Measurements from ENCODE around the gene ACAN. TPM values are rescaled to one million over a fixed set of nuclear protein-coding genes. Genes with fewer than 3 reads are reported as not detected.

The ACAN gene
- total RNA-seq, 4 donors from 2014 or later = 0.05 to 0.25 (median 0.19) TPM; not detected in 1

DNA sequence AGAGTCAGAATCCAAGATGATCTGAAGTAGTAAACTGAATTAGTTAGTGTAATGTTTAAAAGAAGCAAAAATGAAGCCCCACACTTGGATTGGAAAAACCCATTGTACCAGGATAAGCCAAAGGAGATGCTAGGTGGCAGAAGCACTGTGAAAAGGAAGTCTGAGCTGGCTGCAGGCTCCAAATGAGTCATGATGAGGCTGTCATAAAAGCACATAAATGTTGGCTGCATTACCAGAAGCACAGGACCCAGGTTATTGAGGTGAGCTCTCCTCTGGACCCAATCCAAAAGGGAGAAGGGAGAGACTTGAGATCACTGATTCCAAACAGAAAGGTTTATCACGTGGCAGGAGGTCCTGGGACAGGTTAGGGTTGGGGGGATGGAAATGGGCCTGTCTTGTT lies 3.2 kb upstream of the ACAN start:
- no peak overlapping the region for H3K4me3 ChIP-seq
- DNase-seq (ENCODE audit: low spot score in 2 of 2) = no peak

DNA sequence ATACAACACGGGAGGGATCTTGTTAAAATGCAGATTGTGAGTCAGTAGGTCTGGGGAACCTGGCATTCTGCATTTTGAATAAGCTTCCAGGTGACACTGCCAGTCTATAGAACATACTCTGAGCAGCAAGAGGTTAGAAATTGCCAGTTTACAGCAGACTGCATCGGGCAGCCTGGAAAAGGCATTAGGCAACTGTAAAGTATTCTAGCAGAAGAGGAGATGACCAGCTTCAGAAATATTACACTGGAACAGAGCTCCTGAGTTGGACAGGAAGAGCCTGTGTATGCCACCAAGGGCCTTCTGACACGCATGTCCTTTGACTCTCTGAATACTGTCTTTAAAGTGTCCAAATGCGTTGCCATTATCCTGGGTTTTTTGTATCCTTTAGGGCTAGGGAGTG lies 2.5 kb upstream of the ACAN start:
- Histone ChIP-seq H3K9me3 (no peaks in the 10 kb centered on the region), H3K4me3 (no peak overlapping the region), H3K36me3 (no peaks in the 10 kb centered on the region), H3K4me1 (peaks cover 4% of the 10 kb centered on the region), H3K27ac (no peak overlapping the region), H3K27me3 (peaks cover 76% of the 10 kb centered on the region)
- 86% methylated on average over 4 of the region's 4 CpGs for WGBS
- no peak for DNase-seq (ENCODE audit: low spot score in 2 of 2)
- TF ChIP-seq POLR2AphosphoS5 (IDR thresholded peaks at IDR 0.05) (no peak), POLR2A (IDR thresholded peaks at IDR 0.05) (no peak), EP300 (IDR thresholded peaks at IDR 0.05) (no peak)
- TF ChIP-seq, protein P1, sequence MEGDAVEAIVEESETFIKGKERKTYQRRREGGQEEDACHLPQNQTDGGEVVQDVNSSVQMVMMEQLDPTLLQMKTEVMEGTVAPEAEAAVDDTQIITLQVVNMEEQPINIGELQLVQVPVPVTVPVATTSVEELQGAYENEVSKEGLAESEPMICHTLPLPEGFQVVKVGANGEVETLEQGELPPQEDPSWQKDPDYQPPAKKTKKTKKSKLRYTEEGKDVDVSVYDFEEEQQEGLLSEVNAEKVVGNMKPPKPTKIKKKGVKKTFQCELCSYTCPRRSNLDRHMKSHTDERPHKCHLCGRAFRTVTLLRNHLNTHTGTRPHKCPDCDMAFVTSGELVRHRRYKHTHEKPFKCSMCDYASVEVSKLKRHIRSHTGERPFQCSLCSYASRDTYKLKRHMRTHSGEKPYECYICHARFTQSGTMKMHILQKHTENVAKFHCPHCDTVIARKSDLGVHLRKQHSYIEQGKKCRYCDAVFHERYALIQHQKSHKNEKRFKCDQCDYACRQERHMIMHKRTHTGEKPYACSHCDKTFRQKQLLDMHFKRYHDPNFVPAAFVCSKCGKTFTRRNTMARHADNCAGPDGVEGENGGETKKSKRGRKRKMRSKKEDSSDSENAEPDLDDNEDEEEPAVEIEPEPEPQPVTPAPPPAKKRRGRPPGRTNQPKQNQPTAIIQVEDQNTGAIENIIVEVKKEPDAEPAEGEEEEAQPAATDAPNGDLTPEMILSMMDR (IDR thresholded peaks at IDR 0.05) = no peak

More for the DNA sequence above, 3.2 kb upstream of the ACAN start:
- Histone ChIP-seq H3K4me1 (peaks cover 4% of the 10 kb centered on the region), H3K27me3 (peaks cover 76% of the 10 kb centered on the region), H3K27ac (no peak overlapping the region), H3K9me3 (no peaks in the 10 kb centered on the region), H3K36me3 (no peaks in the 10 kb centered on the region)
- 64% methylated on average over 1 of the region's 1 CpG for WGBS
- TF ChIP-seq POLR2AphosphoS5 (IDR thresholded peaks at IDR 0.05) (no peak), EP300 (IDR thresholded peaks at IDR 0.05) (no peak), POLR2A (IDR thresholded peaks at IDR 0.05) (no peak)
- TF ChIP-seq, protein P1 (IDR thresholded peaks at IDR 0.05) = no peak

DNA sequence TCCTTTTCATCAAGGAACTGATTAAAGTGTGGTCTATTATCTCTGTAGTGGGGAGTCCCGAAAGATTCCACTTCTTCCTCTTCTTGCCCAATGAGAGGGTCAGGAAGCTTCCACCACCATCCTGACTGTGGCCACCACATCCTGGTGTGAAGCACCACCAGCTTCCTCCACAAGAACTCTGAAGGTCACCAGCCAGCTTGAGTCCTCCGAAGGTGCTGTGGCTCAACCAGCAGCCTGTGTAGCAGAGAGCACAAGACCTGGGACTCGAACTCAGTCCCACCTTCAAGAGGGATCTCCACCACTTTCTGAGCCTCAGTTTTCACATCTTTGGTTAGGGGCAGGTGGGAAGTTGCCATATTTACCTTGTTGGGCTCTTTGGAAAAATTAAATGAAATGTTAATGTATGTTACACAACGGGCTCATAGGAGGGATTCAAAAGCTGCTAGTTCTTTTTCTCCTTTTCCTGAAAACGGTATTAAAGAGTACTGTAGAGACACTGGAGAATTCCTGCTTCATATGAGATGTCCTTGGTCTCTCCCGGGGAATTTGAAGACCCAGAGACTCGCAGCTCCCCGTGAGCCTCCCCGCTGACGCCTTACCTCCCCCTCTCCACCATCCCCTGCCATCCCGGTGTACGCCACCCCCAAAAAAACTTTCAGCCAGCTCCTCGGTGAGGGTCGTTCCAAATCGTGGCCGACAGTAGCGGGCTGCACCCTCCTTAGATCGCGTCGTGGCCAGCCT lies 816 bp upstream of the ACAN start:
- Histone ChIP-seq H3K27ac (no peak overlapping the region), H3K4me3 (peak overlapping the region; percentile 24), H3K36me3 (no peaks in the 10 kb centered on the region), H3K4me1 (peaks cover 4% of the 10 kb centered on the region), H3K27me3 (peaks cover 82% of the 10 kb centered on the region), H3K9me3 (no peaks in the 10 kb centered on the region)
- DNase-seq (ENCODE audit: low spot score in 2 of 2) = no peak
- TF ChIP-seq, protein P1 (IDR thresholded peaks at IDR 0.05) = no peak
- TF ChIP-seq EP300 (IDR thresholded peaks at IDR 0.05) = no peak
- TF ChIP-seq POLR2AphosphoS5 (IDR thresholded peaks at IDR 0.05) = no peak
- TF ChIP-seq POLR2A (IDR thresholded peaks at IDR 0.05) = no peak
- WGBS = 32% methylated on average over 11 of the region's 20 CpGs

DNA sequence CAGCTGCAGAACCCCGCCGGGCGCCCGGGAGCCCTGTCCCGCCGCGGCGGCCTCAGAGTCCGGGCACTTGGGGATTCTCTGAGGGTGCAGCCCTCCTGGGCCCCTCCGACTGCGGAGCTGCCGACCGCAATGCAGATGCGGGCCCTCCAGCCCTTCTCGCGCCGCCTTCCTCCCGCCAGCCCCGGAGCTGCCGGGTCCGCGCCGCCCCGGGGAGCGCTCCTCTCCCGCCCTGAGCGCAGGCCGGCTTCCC lies 320 bp upstream of the ACAN start:
- WGBS = 0% methylated on average over 6 of the region's 28 CpGs
- no peak for DNase-seq (ENCODE audit: low spot score in 2 of 2)
- TF ChIP-seq, protein P1 (IDR thresholded peaks at IDR 0.05) = no peak
- TF ChIP-seq EP300 (IDR thresholded peaks at IDR 0.05) (no peak), POLR2AphosphoS5 (IDR thresholded peaks at IDR 0.05) (no peak), POLR2A (IDR thresholded peaks at IDR 0.05) (no peak)
- Histone ChIP-seq H3K4me3 (peak overlapping the region; percentile 24), H3K27ac (no peak overlapping the region), H3K9me3 (no peaks in the 10 kb centered on the region), H3K27me3 (peaks cover 80% of the 10 kb centered on the region), H3K36me3 (no peaks in the 10 kb centered on the region), H3K4me1 (peaks cover 4% of the 10 kb centered on the region)

DNA sequence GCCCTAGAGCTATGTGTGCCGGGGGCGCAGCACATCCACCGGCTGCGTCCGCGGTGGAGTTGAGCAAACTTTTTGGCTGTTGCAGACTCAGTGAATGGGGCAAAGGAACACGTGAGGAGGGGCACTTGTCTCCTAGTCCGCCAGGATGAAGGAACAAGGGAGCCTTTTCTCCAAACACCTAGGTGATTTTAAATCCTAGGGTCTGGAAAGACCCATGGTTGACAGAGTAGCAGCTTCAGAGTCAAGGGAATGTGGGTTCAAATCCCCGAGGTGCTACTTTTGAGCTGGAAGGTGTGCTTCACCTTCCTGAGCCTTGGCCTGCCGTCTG lies 648 bp downstream of the ACAN start:
- Histone ChIP-seq H3K4me3 (peak overlapping the region; percentile 24), H3K27ac (no peak overlapping the region), H3K4me1 (peaks cover 4% of the 10 kb centered on the region), H3K9me3 (no peaks in the 10 kb centered on the region), H3K27me3 (peaks cover 83% of the 10 kb centered on the region), H3K36me3 (no peaks in the 10 kb centered on the region)
- DNase-seq (ENCODE audit: low spot score in 2 of 2) = no peak
- TF ChIP-seq POLR2A (IDR thresholded peaks at IDR 0.05) (no peak), EP300 (IDR thresholded peaks at IDR 0.05) (no peak), POLR2AphosphoS5 (IDR thresholded peaks at IDR 0.05) (no peak)
- TF ChIP-seq, protein P1 (IDR thresholded peaks at IDR 0.05) = no peak
- WGBS = 13% methylated on average over 10 of the region's 10 CpGs

Measured in suprapubic skin (tissue), 4 donors.